Neural progenitor cell (in vitro differentiated cells): ENCODE data around the gene SHISA5. TPM values are rescaled to one million over a fixed set of nuclear protein-coding genes. Genes with fewer than 3 reads are reported as not detected.

ENCODE experiments used
- DNase-seq: peaks from one replicate; pipeline ENCODE4 v3.0.0-alpha.2; 2016; ENCODE audit warnings: low spot score
- H2AFZ ChIP-seq: fragments of 200-600 bp; sonication (generic); replicated peaks from 2 replicates; pipeline ENCODE4 v1.6.1; 2016; ENCODE audit warnings: antibody characterized with exemption
- H3F3A ChIP-seq: fragments of 200-600 bp; sonication (generic); 2 replicates; pipeline ENCODE4 v1.6.1; 2016; ENCODE audit warnings: antibody characterized with exemption, low read depth
- H3K27ac ChIP-seq: fragments of 200-600 bp; sonication (generic); 2 replicates; pipeline ENCODE4 v1.5.1; 2016; ENCODE audit warnings: mild to moderate bottlenecking
- H3K27me3 ChIP-seq: fragments of 200-600 bp; sonication (generic); 2 replicates; pipeline ENCODE4 v1.6.1; 2016; ENCODE audit warnings: mild to moderate bottlenecking, moderate library complexity
- H3K36me3 ChIP-seq: fragments of 200-600 bp; sonication (generic); 2 replicates; pipeline ENCODE4 v1.5.1; 2016
- H3K4me1 ChIP-seq: fragments of 200-600 bp; sonication (generic); 2 replicates; pipeline ENCODE4 v1.6.1; 2016; ENCODE audit warnings: mixed run types
- H3K4me2 ChIP-seq: fragments of 200-600 bp; sonication (generic); 2 replicates; pipeline ENCODE4 v1.6.1; 2016
- H3K4me3 ChIP-seq: fragments of 200-600 bp; sonication (generic); 2 replicates; pipeline ENCODE4 v1.5.1; 2016
- H3K79me2 ChIP-seq: fragments of 200-600 bp; sonication (generic); 2 replicates; pipeline ENCODE4 v1.6.1; 2016; ENCODE audit warnings: low read depth
- H3K9ac ChIP-seq: fragments of 200-600 bp; sonication (generic); 2 replicates; pipeline ENCODE4 v1.6.1; 2016
- H3K9me3 ChIP-seq: fragments of 200-600 bp; sonication (generic); 2 replicates; pipeline ENCODE4 v1.5.1; 2016; ENCODE audit warnings: low read depth
- H4K20me1 ChIP-seq: fragments of 200-600 bp; sonication (generic); 2 replicates; pipeline ENCODE4 v1.6.1; 2016; ENCODE audit warnings: low read depth
- H3K27ac Mint-ChIP-seq: 3 replicates; pipeline ENCODE4 v1.8.0; 2021; ENCODE audit warnings: mixed read lengths
- H3K27me3 Mint-ChIP-seq: 2 replicates; pipeline ENCODE4 v1.8.0; 2022; ENCODE audit warnings: low read depth, mild to moderate bottlenecking, inconsistent platforms, moderate library complexity, mixed read lengths; ENCODE audit not compliant: insufficient read depth
- H3K36me3 Mint-ChIP-seq: 3 replicates; pipeline ENCODE4 v1.8.0; 2021; ENCODE audit warnings: mixed read lengths
- H3K4me1 Mint-ChIP-seq: 3 replicates; pipeline ENCODE4 v1.8.0; 2021; ENCODE audit warnings: mixed read lengths
- H3K4me3 Mint-ChIP-seq: 3 replicates; pipeline ENCODE4 v1.8.0; 2021; ENCODE audit warnings: mild to moderate bottlenecking, moderate library complexity, mixed read lengths
- H3K9me3 Mint-ChIP-seq: 3 replicates; pipeline ENCODE4 v1.8.0; 2020; ENCODE audit warnings: mixed read lengths
- EZH2 ChIP-seq: fragments of 200-600 bp; sonication (generic); IDR thresholded peaks from 2 replicates; pipeline ENCODE4 v1.6.1; 2017; ENCODE audit warnings: antibody characterized with exemption, mild to moderate bottlenecking, moderate library complexity
- EZH2phosphoT487 ChIP-seq: fragments of 200-600 bp; sonication (generic); IDR thresholded peaks from 2 replicates; pipeline ENCODE4 v1.6.1; 2017; ENCODE audit warnings: antibody characterized with exemption
- total RNA-seq: library from RNA; depleted of rRNA; stranded (reverse); fragments of >200 nt; gene quantifications from 2 replicates; pipeline ENCODE4 v1.2.3, GENCODE V29; 2015; ENCODE audit warnings: low replicate concordance
- TF ChIP-seq, protein P1 (sequence below): fragments of 200-600 bp; sonication (generic); IDR thresholded peaks from 2 replicates; pipeline ENCODE4 v1.5.1; 2017; ENCODE audit warnings: antibody characterized with exemption, mild to moderate bottlenecking

SHISA5 gene
- total RNA-seq, 1 donor from 2014 or later: 54.8 TPM

- Histone ChIP-seq H3K4me2 (peak overlapping the region; percentile 79), H3K4me3 (peak overlapping the region; percentile 58), H3K9ac (peak overlapping the region; percentile 56), H3K27me3 (no peaks in the 10 kb centered on the region), H3K4me1 (peaks cover 29% of the 10 kb centered on the region), H3K9me3 (no peaks in the 10 kb centered on the region), H2AFZ (peak overlapping the region; percentile 92), H3K79me2 (peaks cover 30% of the 10 kb centered on the region), H3F3A (peaks cover 29% of the 10 kb centered on the region), H3K36me3 (no peaks in the 10 kb centered on the region), H4K20me1 (no peaks in the 10 kb centered on the region), H3K27ac (peak overlapping the region; percentile 75)
- H3K4me3 Mint-ChIP-seq: peak overlapping the region; percentile 94
- TF ChIP-seq EZH2phosphoT487: no peak
- TF ChIP-seq, protein P1, sequence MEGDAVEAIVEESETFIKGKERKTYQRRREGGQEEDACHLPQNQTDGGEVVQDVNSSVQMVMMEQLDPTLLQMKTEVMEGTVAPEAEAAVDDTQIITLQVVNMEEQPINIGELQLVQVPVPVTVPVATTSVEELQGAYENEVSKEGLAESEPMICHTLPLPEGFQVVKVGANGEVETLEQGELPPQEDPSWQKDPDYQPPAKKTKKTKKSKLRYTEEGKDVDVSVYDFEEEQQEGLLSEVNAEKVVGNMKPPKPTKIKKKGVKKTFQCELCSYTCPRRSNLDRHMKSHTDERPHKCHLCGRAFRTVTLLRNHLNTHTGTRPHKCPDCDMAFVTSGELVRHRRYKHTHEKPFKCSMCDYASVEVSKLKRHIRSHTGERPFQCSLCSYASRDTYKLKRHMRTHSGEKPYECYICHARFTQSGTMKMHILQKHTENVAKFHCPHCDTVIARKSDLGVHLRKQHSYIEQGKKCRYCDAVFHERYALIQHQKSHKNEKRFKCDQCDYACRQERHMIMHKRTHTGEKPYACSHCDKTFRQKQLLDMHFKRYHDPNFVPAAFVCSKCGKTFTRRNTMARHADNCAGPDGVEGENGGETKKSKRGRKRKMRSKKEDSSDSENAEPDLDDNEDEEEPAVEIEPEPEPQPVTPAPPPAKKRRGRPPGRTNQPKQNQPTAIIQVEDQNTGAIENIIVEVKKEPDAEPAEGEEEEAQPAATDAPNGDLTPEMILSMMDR: peak; percentile 52
- H3K27me3 Mint-ChIP-seq: no peaks in the 10 kb centered on the region
- H3K4me1 Mint-ChIP-seq: peaks cover 35% of the 10 kb centered on the region
- H3K36me3 Mint-ChIP-seq: peaks cover 10% of the 10 kb centered on the region
- H3K9me3 Mint-ChIP-seq: no peaks in the 10 kb centered on the region
- peak overlapping the region; percentile 99 for H3K27ac Mint-ChIP-seq
- DNase-seq: peak; percentile 97
Observed at GRCh38 chr3:48472923-48473616, 30.9 kb downstream of the SHISA5 start.

- Histone ChIP-seq H3K4me2 (peak overlapping the region; percentile 79), H3K36me3 (no peaks in the 10 kb centered on the region), H3K27me3 (no peaks in the 10 kb centered on the region), H3K27ac (peak overlapping the region; percentile 75), H2AFZ (peak overlapping the region; percentile 92), H4K20me1 (no peaks in the 10 kb centered on the region), H3K4me3 (peak overlapping the region; percentile 58), H3K9ac (peak overlapping the region; percentile 56), H3K79me2 (peaks cover 30% of the 10 kb centered on the region), H3K4me1 (peaks cover 29% of the 10 kb centered on the region), H3K9me3 (no peaks in the 10 kb centered on the region), H3F3A (peaks cover 29% of the 10 kb centered on the region)
- Mint-ChIP-seq H3K4me3 (peak overlapping the region; percentile 94), H3K4me1 (peaks cover 37% of the 10 kb centered on the region), H3K27ac (peak overlapping the region; percentile 99), H3K27me3 (no peaks in the 10 kb centered on the region), H3K36me3 (peaks cover 15% of the 10 kb centered on the region), H3K9me3 (no peaks in the 10 kb centered on the region)
- no peak for DNase-seq
- no peak for TF ChIP-seq EZH2
- TF ChIP-seq, protein P1: no peak
- TF ChIP-seq EZH2phosphoT487: no peak
Observed at GRCh38 chr3:48472673-48472922, 31.4 kb downstream of the SHISA5 start.

GRCh38 chr3:48470286-48470685 lies 33.7 kb downstream of the SHISA5 start:
- DNase-seq: no peak
- no peaks in the 10 kb centered on the region for H3K9me3 ChIP-seq
- H3K4me2 ChIP-seq: peak overlapping the region; percentile 42
- peaks cover 16% of the 10 kb centered on the region for H3K36me3 Mint-ChIP-seq
- H3K27me3 Mint-ChIP-seq: no peaks in the 10 kb centered on the region
- no peaks in the 10 kb centered on the region for H3K9me3 Mint-ChIP-seq
- H3K27ac Mint-ChIP-seq: peak overlapping the region; percentile 63
- peaks cover 53% of the 10 kb centered on the region for H3K4me1 Mint-ChIP-seq
- H3K4me3 ChIP-seq: no peak overlapping the region
- H3F3A ChIP-seq: peaks cover 45% of the 10 kb centered on the region
- TF ChIP-seq EZH2 (no peak), EZH2phosphoT487 (no peak)
- TF ChIP-seq, protein P1: no peak
- H3K9ac ChIP-seq: peak overlapping the region; percentile 40
- H3K79me2 ChIP-seq: peaks cover 30% of the 10 kb centered on the region
- no peaks in the 10 kb centered on the region for H3K36me3 ChIP-seq
- peaks cover 39% of the 10 kb centered on the region for H3K4me1 ChIP-seq
- H3K4me3 Mint-ChIP-seq: no peak overlapping the region
- no peak overlapping the region for H2AFZ ChIP-seq
- H4K20me1 ChIP-seq: no peaks in the 10 kb centered on the region
- H3K27me3 ChIP-seq: no peaks in the 10 kb centered on the region
- H3K27ac ChIP-seq: no peak overlapping the region
